CD4-positive, CD25-positive, alpha-beta regulatory T cell (primary cell): ENCODE measurements around the gene DCAF8. TPM values are rescaled to one million over a fixed set of nuclear protein-coding genes. Genes with fewer than 3 reads are reported as not detected.
A peak's percentile ranks its signal among the peaks of the same experiment; 100 is the strongest.
"Not testable (repeated sequence)": the region's sequence is repeated elsewhere in the genome, so short reads cannot be mapped to it uniquely, and the experiment has no call there.

Experiments
- ATAC-seq, 2 donors: fragments of 150-1000 bp; cut with Tn5 transposase; one replicate each; pipeline ENCODE4 v1.10.0; 2021; ENCODE audit warnings: low read depth in 2 of 2, moderate number of reproducible peaks in 2 of 2, moderate library complexity in 1 of 2
- DNase-seq, 3 donors: peaks; one replicate each; pipeline versions ENCODE4 v3.0.0 to v3.0.0-alpha.2; 2012 to 2022; ENCODE audit warnings: mixed read lengths in 1 of 3
- H3K27ac ChIP-seq: one replicate; pipeline ENCODE4 v1.7.0; 2013; ENCODE audit warnings: mild to moderate bottlenecking, low read length; ENCODE audit not compliant: insufficient read depth, poor library complexity, severe bottlenecking
- H3K27me3 ChIP-seq: one replicate; pipeline ENCODE4 v1.7.0; 2013; ENCODE audit warnings: low read length; ENCODE audit not compliant: control insufficient read depth, insufficient read depth
- H3K36me3 ChIP-seq: one replicate; pipeline ENCODE4 v1.7.0; 2013; ENCODE audit warnings: mild to moderate bottlenecking, low read length, moderate library complexity; ENCODE audit not compliant: control insufficient read depth, insufficient read depth
- H3K4me1 ChIP-seq: 2 replicates; pipeline ENCODE4 v1.7.0; 2013; ENCODE audit warnings: mild to moderate bottlenecking, low read length; ENCODE audit not compliant: insufficient read depth, control insufficient read depth, poor library complexity, severe bottlenecking
- H3K4me3 ChIP-seq: one replicate; pipeline ENCODE4 v1.7.0; 2013; ENCODE audit warnings: low read depth, mild to moderate bottlenecking, low read length, moderate library complexity
- H3K9me3 ChIP-seq, 2 experiments: 1 replicate in 1 of 2; 2 replicates in 1 of 2; pipeline ENCODE4 v1.7.0; 2013; ENCODE audit warnings: low read length in 2 of 2, mild to moderate bottlenecking in 1 of 2, moderate library complexity in 1 of 2; ENCODE audit not compliant: control insufficient read depth in 2 of 2
- H3K27ac Mint-ChIP-seq, 3 donors: one replicate each; pipeline ENCODE4 v1.8.0; 2020 to 2022; ENCODE audit warnings: mild to moderate bottlenecking in 3 of 3, mixed read lengths in 3 of 3, moderate library complexity in 2 of 3
- H3K27me3 Mint-ChIP-seq: one replicate; pipeline ENCODE4 v1.8.0; 2022; ENCODE audit warnings: mild to moderate bottlenecking, mixed read lengths
- H3K36me3 Mint-ChIP-seq: one replicate; pipeline ENCODE4 v1.8.0; 2020; ENCODE audit warnings: mixed read lengths
- H3K4me1 Mint-ChIP-seq, 4 donors: one replicate each; pipeline ENCODE4 v1.8.0; 2020 to 2022; ENCODE audit warnings: mixed read lengths in 4 of 4, mild to moderate bottlenecking in 1 of 4
- H3K4me3 Mint-ChIP-seq, 4 donors: one replicate each; pipeline ENCODE4 v1.8.0; 2020 to 2022; ENCODE audit warnings: mild to moderate bottlenecking in 4 of 4, mixed read lengths in 4 of 4, moderate library complexity in 3 of 4
- H3K9me3 Mint-ChIP-seq, 7 donors: one replicate each; pipeline ENCODE4 v1.8.0; 2020 to 2022; ENCODE audit warnings: mixed read lengths in 7 of 7, mild to moderate bottlenecking in 3 of 7, moderate library complexity in 2 of 7
- polyA plus RNA-seq, 4 donors: library from polyadenylated mRNA; unstranded; fragments of 300-500 nt; fragmentation: Illumina TruSeq; gene quantifications; one replicate each; pipeline ENCODE4 v1.2.3, GENCODE V29; 2021
- total RNA-seq: library from RNA; stranded (reverse); gene quantifications from one replicate; pipeline ENCODE4 v1.2.3, GENCODE V29; 2022

The DCAF8 gene
- total and polyA plus RNA-seq, 5 donors from 2014 or later: 50.3 to 182 (median 56.2) TPM

DNA sequence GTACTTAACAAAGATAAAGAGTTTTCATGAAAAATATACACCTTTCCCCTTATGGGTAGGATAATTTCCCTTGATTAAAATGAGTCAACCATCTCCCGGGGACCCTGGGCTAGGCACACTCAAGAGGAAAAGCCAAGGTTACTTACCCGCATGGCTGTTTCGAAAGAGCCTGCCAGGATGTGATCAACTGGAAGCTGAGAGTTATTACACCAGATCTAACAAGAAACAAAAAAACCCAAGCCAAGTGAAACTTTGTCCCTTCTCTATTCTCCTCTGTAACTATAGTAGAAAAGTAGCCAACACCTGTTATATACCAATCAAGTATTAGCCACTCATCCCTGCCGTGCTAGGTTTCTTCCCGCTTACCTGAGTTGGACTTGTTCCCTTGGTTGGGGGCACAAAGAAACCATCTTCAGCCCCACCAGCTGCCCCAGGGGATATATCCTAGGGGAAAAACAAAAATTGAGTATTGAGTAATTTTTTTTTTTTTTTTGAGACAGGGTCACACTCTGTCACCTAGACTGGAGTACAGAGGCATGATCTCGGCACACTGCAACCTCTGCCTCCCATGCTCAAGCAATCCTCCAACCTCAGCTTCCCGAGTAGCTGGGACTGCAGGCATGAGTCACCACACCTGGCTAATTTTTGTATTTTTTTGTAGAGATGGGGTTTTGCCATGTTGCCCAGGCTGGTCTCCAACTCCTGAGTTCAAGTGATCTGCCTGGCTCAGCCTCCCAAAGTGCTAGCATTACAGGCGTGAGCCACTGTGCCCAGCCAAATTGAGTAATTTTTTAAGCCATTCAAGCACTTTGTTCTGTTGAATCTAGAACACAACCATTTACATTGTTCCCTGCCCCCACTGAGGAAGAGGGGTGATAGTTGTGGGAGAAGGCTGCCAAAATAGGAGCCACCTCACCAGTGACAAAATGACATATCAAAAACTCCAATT, 30.9 kb upstream of the DCAF8 start:
- no peak for DNase-seq
- Mint-ChIP-seq H3K9me3 (no peaks in the 10 kb centered on the region), H3K27ac (peak overlapping the region in 1 of 3 donors; percentile 47)

GRCh38 chr1:160291248-160292220, 29.2 kb upstream of the DCAF8 start:
- ATAC-seq (peak; percentile 95), DNase-seq (peak; percentile 52 to 84 (median 80))
- Mint-ChIP-seq H3K27me3 (no peaks in the 10 kb centered on the region), H3K36me3 (peaks cover 64% of the 10 kb centered on the region), H3K4me3 (no peak overlapping the region), H3K4me1 (peaks cover 2 to 12% (median 5%) of the 10 kb centered on the region in 4 donors), H3K27ac (peak overlapping the region in 1 of 3 donors; percentile 71), H3K9me3 (no peaks in the 10 kb centered on the region)
- Histone ChIP-seq H3K9me3 (no peaks in the 10 kb centered on the region), H3K27ac (peak overlapping the region; percentile 29), H3K4me1 (peaks cover 3% of the 10 kb centered on the region), H3K27me3 (no peaks in the 10 kb centered on the region), H3K36me3 (peaks cover 79% of the 10 kb centered on the region), H3K4me3 (no peak overlapping the region)

More for the DNA sequence above, 30.9 kb upstream of the DCAF8 start:
- Histone ChIP-seq H3K4me1 (peaks cover 3% of the 10 kb centered on the region), H3K4me3 (no peak overlapping the region), H3K27me3 (no peaks in the 10 kb centered on the region), H3K27ac (no peak overlapping the region), H3K9me3 (no peaks in the 10 kb centered on the region), H3K36me3 (peaks cover 96% of the 10 kb centered on the region)
- H3K27me3 Mint-ChIP-seq: no peaks in the 10 kb centered on the region
- peaks cover 3 to 12% (median 5%) of the 10 kb centered on the region in 4 donors for H3K4me1 Mint-ChIP-seq
- H3K36me3 Mint-ChIP-seq: peaks cover 73% of the 10 kb centered on the region
- H3K4me3 Mint-ChIP-seq: no peak overlapping the region
- no peak for ATAC-seq

DNA sequence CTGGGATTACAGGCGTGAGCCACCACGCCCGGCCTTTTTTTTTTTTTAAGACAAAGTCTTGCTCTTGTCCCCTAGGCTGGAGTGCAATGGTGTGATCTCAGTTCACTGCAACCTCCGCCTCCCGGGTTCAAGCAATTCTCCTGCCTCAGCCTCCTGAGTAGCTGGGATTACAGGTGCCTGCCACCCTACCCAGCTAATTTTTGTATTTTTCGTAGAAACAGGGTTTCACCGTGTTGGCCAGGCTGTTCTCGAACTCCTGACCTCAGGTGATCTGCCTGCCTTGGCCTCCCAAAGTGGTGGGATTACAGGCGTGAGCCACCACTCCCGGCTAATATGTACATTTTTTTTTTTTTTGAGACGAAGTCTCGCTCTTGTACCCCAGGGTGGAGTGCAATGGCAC, 25.4 kb upstream of the DCAF8 start:
- not testable (repeated sequence) for H3K27ac Mint-ChIP-seq, H3K27ac ChIP-seq, DNase-seq, H3K9me3 ChIP-seq, H3K4me3 ChIP-seq, H3K27me3 ChIP-seq, H3K27me3 Mint-ChIP-seq, H3K4me3 Mint-ChIP-seq, ATAC-seq, H3K9me3 Mint-ChIP-seq
- H3K36me3 Mint-ChIP-seq: peaks cover 35% of the 10 kb centered on the region
- Histone ChIP-seq H3K4me1 (peaks cover 24% of the 10 kb centered on the region), H3K36me3 (peaks cover 42% of the 10 kb centered on the region)
- peaks cover 17 to 38% (median 24%) of the 10 kb centered on the region in 4 donors for H3K4me1 Mint-ChIP-seq

DNA sequence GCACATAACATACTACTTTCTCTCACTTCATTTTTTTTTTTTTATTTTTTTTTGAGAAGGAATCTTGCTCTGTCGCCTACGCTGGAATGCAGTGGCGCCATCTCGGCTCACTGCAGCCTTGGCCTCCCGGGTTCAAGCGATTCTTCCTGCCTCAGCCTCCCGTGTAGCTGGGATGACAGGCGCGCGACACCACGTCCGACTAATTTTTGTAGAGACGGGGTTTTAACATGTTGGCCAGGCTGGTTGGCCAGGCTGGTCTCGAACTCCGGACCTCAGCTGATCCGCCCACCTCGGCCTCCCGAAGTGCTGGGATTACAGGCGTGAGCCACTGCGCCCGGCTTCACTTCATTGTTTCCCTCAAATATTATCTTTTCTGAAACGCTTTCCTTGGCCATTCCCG, 23.2 kb upstream of the DCAF8 start:
- Histone ChIP-seq H3K4me3 (peak overlapping the region; percentile 95), H3K27ac (no peak overlapping the region), H3K9me3 (no peaks in the 10 kb centered on the region), H3K4me1 (peaks cover 21% of the 10 kb centered on the region), H3K27me3 (no peaks in the 10 kb centered on the region), H3K36me3 (peaks cover 40% of the 10 kb centered on the region)
- Mint-ChIP-seq H3K27ac (peak overlapping the region in 1 of 3 donors; percentile 97), H3K9me3 (peaks cover 0 to 2% (median 0%) of the 10 kb centered on the region in 7 donors), H3K4me3 (peak overlapping the region; percentile 86 to 100 (median 96)), H3K27me3 (peaks cover 6% of the 10 kb centered on the region), H3K36me3 (peaks cover 34% of the 10 kb centered on the region), H3K4me1 (peaks cover 18 to 38% (median 26%) of the 10 kb centered on the region in 4 donors)
- DNase-seq: no peak
- ATAC-seq: no peak

DNA sequence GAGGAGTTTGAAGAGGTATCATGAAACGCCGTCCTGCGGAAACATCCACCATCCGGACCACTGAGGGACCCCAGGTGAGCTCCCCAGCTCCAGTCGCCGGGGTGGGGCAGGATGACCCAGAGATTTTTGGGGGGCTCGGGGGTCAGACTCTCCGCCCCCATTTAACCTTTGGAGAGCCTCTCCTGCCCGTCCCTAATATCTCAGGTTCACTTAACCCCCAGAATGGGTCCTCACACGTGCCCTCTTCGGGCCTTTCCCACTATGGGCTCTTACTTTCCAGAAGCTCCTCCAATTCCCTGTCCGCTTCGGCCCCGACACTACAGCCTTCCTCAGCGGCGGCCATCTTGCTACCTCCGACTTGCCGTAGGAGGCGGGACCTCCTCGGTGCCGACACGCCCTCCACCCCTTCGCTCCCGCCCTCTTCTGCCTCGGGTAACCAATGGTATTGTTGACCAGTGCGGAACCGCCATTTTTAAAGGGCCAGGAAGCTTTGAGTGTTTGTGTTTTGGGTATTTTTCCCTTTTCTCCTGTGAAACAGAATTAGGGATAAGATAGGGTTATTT, 22.5 kb upstream of the DCAF8 start, which contains the start of gene PEX19:
PEX19 (minus strand) TSS at position 352 of the 563 bp plus-strand sequence; CDS start at position 343, 9 bp downstream.
- peak within 1 kb of the TSS; percentile 95 for H3K4me3 ChIP-seq
- H3K4me3 Mint-ChIP-seq: peak within 1 kb of the TSS; percentile 92 to 100 (median 100)
- H3K4me1 Mint-ChIP-seq: peaks cover 18 to 38% (median 28%) of the 10 kb centered on the region in 4 donors
- no peaks in the 10 kb centered on the region for H3K9me3 ChIP-seq
- DNase-seq (peak; percentile 89 to 95 (median 94)), ATAC-seq (peak; percentile 100)
- H3K9me3 Mint-ChIP-seq: peaks cover 0 to 2% (median 0%) of the 10 kb centered on the region in 7 donors
- H3K36me3 Mint-ChIP-seq: peaks cover 36% of the 10 kb centered on the region
- H3K27me3 ChIP-seq: no peaks in the 10 kb centered on the region
- peak within 1 kb of the TSS; percentile 96 to 98 (median 97) for H3K27ac Mint-ChIP-seq
- H3K27me3 Mint-ChIP-seq: peaks cover 6% of the 10 kb centered on the region
- H3K36me3 ChIP-seq: peaks cover 40% of the 10 kb centered on the region
- H3K27ac ChIP-seq: peak within 1 kb of the TSS; percentile 71
- peaks cover 21% of the 10 kb centered on the region for H3K4me1 ChIP-seq

DNA sequence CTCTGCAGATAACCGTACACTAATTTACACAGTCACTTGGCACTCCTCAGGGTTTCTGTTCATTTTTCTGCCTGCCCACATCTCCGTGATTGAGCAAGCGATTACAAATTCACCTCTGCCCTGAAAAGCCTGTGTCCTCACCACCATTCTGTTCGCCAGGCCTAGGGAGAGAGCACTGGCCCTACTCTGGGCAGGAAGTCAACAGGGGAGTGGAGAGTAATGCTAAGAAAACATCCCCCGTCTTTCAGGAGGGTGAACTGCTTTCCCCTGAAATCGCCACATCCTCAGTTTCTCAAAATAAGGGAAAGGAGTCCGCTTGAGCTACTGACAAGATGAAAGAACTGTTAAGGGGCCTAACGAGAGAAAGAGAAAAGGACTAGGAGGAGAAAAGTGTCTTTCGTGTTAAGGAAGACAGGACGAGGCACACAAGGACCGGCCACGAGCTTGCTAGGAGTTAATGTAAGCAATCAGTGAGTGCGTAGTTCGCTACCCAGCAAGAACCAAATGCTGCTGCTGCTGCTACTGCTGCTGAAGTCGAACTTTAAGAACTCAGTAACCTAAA, 22.0 kb upstream of the DCAF8 start:
- Histone ChIP-seq H3K4me1 (peaks cover 21% of the 10 kb centered on the region), H3K4me3 (peak overlapping the region; percentile 95), H3K9me3 (no peaks in the 10 kb centered on the region), H3K36me3 (peaks cover 40% of the 10 kb centered on the region), H3K27ac (peak overlapping the region; percentile 71), H3K27me3 (no peaks in the 10 kb centered on the region)
- DNase-seq: peak in 1 of 3 donors; percentile 68
- peak; percentile 9 to 17 for ATAC-seq
- Mint-ChIP-seq H3K36me3 (peaks cover 38% of the 10 kb centered on the region), H3K9me3 (peaks cover 0 to 2% (median 0%) of the 10 kb centered on the region in 7 donors), H3K4me1 (peaks cover 18 to 38% (median 28%) of the 10 kb centered on the region in 4 donors), H3K27ac (peak overlapping the region; percentile 96 to 98 (median 97)), H3K4me3 (peak overlapping the region; percentile 92 to 100 (median 100)), H3K27me3 (peaks cover 6% of the 10 kb centered on the region)
